NCI-H2107 treated with DMSO at 0.1 percent for 48 hours (cell line): Measurements from ENCODE around the gene KLHDC8A.
"Not testable (repeated sequence)": the region's sequence is repeated elsewhere in the genome, so short reads cannot be mapped to it uniquely, and the experiment has no call there.

Experiments
- DNase-seq: peaks from one replicate; lab custom pipeline; 2025; ENCODE audit not compliant: unreplicated experiment; lab: John Stamatoyannopoulos, UW

Gene KLHDC8A

GRCh38 chr1:205298191-205298994, 58.3 kb downstream of the KLHDC8A start:
- peak; percentile 69 for DNase-seq

- DNase-seq: not testable (repeated sequence)
Observed at GRCh38 chr1:205297546-205298177, 59.1 kb downstream of the KLHDC8A start.

- DNase-seq: no peak
Observed at GRCh38 chr1:205296154-205296553, 60.6 kb downstream of the KLHDC8A start.

GRCh38 chr1:205294934-205295333, 61.8 kb downstream of the KLHDC8A start:
- DNase-seq: no peak

- no peak for DNase-seq
Observed at GRCh38 chr1:205294175-205294917, 62.4 kb downstream of the KLHDC8A start.

- no peak for DNase-seq
Observed at GRCh38 chr1:205293350-205294074, 63.2 kb downstream of the KLHDC8A start.

GRCh38 chr1:205291596-205291995, 65.1 kb downstream of the KLHDC8A start:
- no peak for DNase-seq

- DNase-seq: peak; percentile 35
Observed at GRCh38 chr1:205287767-205288559, 68.8 kb downstream of the KLHDC8A start.

- DNase-seq: no peak
Observed at GRCh38 chr1:205287076-205287475, 69.6 kb downstream of the KLHDC8A start.

GRCh38 chr1:205286335-205286950, 70.3 kb downstream of the KLHDC8A start:
- peak; percentile 29 for DNase-seq
